Fibroblast of lung (primary cell): ENCODE measurements around the gene GPBAR1. TPM values are rescaled to one million over a fixed set of nuclear protein-coding genes. Genes with fewer than 3 reads are reported as not detected.

Experiments
- DNase-seq, 2 donors: peaks; one replicate each; pipeline versions ENCODE4 v3.0.0 to v3.0.0-alpha.2; 2010; ENCODE audit warnings: low read depth in 2 of 2
- H2AFZ ChIP-seq: 2 replicates; pipeline ENCODE4 v1.5.1; 2012; ENCODE audit warnings: low read length, control low read depth, inconsistent platforms
- H3K27ac ChIP-seq: 2 replicates; pipeline ENCODE4 v1.5.1; 2011; ENCODE audit warnings: low read length, control low read depth; ENCODE audit not compliant: insufficient read depth
- H3K27me3 ChIP-seq: 2 replicates; pipeline ENCODE4 v1.5.1; 2011; ENCODE audit warnings: mild to moderate bottlenecking, low read length; ENCODE audit not compliant: control insufficient read depth, insufficient read depth
- H3K36me3 ChIP-seq: 2 replicates; pipeline ENCODE4 v1.5.1; 2011; ENCODE audit warnings: low read length; ENCODE audit not compliant: control insufficient read depth, insufficient read depth
- H3K4me1 ChIP-seq: 2 replicates; pipeline ENCODE4 v1.5.1; 2011; ENCODE audit warnings: low read length; ENCODE audit not compliant: control insufficient read depth, insufficient read depth; ENCODE audit errors: extremely low read depth
- H3K4me2 ChIP-seq: 2 replicates; pipeline ENCODE4 v1.5.1; 2011; ENCODE audit warnings: low read length, control low read depth; ENCODE audit not compliant: insufficient read depth; ENCODE audit errors: extremely low read depth
- H3K4me3 ChIP-seq, 4 experiments: fragments of 200-600 bp in 1 of 4; sonication (generic) in 1 of 4; replicated peaks in 1 of 4; 2 replicates each; pipeline ENCODE4 v1.5.1; 2011 to 2016; ENCODE audit warnings: low read length in 4 of 4, low read depth in 3 of 4, mild to moderate bottlenecking in 3 of 4, control low read depth in 2 of 4, inconsistent platforms in 1 of 4, mixed read lengths in 1 of 4; ENCODE audit not compliant: insufficient read depth in 1 of 4; ENCODE audit errors: control extremely low read depth in 1 of 4
- H3K79me2 ChIP-seq: 2 replicates; pipeline ENCODE4 v1.5.1; 2012; ENCODE audit warnings: mild to moderate bottlenecking, low read length, inconsistent platforms; ENCODE audit not compliant: control insufficient read depth, insufficient read depth
- H3K9ac ChIP-seq: 2 replicates; pipeline ENCODE4 v1.5.1; 2011; ENCODE audit warnings: mild to moderate bottlenecking, low read length, control low read depth; ENCODE audit not compliant: insufficient read depth
- H3K9me3 ChIP-seq: 2 replicates; pipeline ENCODE4 v1.5.1; 2012; ENCODE audit warnings: low read depth, low read length; ENCODE audit not compliant: control insufficient read depth, insufficient read depth
- H4K20me1 ChIP-seq: 2 replicates; pipeline ENCODE4 v1.5.1; 2011; ENCODE audit warnings: low read length; ENCODE audit not compliant: control insufficient read depth, insufficient read depth; ENCODE audit errors: extremely low read depth
- EZH2 ChIP-seq: IDR thresholded peaks from 2 replicates; pipeline ENCODE4 v1.5.1; 2012; ENCODE audit warnings: low read length, control low read depth, mild to moderate bottlenecking; ENCODE audit errors: missing control alignments
- polyA plus RNA-seq, 2 donors: library from polyadenylated mRNA; depleted of rRNA in 1 of 2; stranded (reverse) in 1 of 2; unstranded in 1 of 2; fragments of >200 nt; gene quantifications; 2 replicates each; pipeline ENCODE4 v1.2.1, GENCODE V29; 2011 to 2012; ENCODE audit warnings: missing spikeins in 1 of 2
- total RNA-seq: library from RNA; depleted of rRNA; stranded (reverse); fragments of >200 nt; gene quantifications from 2 replicates; pipeline ENCODE4 v1.2.1, GENCODE V29; 2014
- TF ChIP-seq, protein P1 (sequence below), 2 donors: IDR thresholded peaks in 1 of 2; conservative IDR thresholded peaks in 1 of 2; 1 replicate in 1 of 2; 2 replicates in 1 of 2; pipeline ENCODE4 v1.5.1; 2011 to 2012; ENCODE audit warnings: low read length in 2 of 2, control low read depth in 1 of 2, inconsistent platforms in 1 of 2, low read depth in 1 of 2, mild to moderate bottlenecking in 1 of 2

GPBAR1 gene
- total and polyA plus RNA-seq, 2 donors (not counting 1 experiment from before 2014, with no cell fraction given) = under 0.01 TPM; not detected in 1

- Histone ChIP-seq H3K36me3 (peaks cover 32% of the 10 kb centered on the region), H3K4me1 (no peaks in the 10 kb centered on the region), H3K9me3 (no peaks in the 10 kb centered on the region), H3K27me3 (no peaks in the 10 kb centered on the region), H3K4me2 (no peak overlapping the region), H3K79me2 (peaks cover 6% of the 10 kb centered on the region), H4K20me1 (no peaks in the 10 kb centered on the region), H3K4me3 (no peak overlapping the region), H3K27ac (no peak overlapping the region), H3K9ac (no peak overlapping the region), H2AFZ (no peak overlapping the region)
- no peak for DNase-seq
- TF ChIP-seq EZH2 = no peak
- TF ChIP-seq, protein P1, sequence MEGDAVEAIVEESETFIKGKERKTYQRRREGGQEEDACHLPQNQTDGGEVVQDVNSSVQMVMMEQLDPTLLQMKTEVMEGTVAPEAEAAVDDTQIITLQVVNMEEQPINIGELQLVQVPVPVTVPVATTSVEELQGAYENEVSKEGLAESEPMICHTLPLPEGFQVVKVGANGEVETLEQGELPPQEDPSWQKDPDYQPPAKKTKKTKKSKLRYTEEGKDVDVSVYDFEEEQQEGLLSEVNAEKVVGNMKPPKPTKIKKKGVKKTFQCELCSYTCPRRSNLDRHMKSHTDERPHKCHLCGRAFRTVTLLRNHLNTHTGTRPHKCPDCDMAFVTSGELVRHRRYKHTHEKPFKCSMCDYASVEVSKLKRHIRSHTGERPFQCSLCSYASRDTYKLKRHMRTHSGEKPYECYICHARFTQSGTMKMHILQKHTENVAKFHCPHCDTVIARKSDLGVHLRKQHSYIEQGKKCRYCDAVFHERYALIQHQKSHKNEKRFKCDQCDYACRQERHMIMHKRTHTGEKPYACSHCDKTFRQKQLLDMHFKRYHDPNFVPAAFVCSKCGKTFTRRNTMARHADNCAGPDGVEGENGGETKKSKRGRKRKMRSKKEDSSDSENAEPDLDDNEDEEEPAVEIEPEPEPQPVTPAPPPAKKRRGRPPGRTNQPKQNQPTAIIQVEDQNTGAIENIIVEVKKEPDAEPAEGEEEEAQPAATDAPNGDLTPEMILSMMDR (conservative IDR thresholded peaks at IDR 0.05 in 1 of 2, IDR thresholded peaks at IDR 0.05 in 1 of 2; ENCODE audit: low read depth in 1 of 2, low read length in 2 of 2) = no peak
Measured at GRCh38 chr2:218249691-218250090, 11.1 kb upstream of the GPBAR1 start.

DNA sequence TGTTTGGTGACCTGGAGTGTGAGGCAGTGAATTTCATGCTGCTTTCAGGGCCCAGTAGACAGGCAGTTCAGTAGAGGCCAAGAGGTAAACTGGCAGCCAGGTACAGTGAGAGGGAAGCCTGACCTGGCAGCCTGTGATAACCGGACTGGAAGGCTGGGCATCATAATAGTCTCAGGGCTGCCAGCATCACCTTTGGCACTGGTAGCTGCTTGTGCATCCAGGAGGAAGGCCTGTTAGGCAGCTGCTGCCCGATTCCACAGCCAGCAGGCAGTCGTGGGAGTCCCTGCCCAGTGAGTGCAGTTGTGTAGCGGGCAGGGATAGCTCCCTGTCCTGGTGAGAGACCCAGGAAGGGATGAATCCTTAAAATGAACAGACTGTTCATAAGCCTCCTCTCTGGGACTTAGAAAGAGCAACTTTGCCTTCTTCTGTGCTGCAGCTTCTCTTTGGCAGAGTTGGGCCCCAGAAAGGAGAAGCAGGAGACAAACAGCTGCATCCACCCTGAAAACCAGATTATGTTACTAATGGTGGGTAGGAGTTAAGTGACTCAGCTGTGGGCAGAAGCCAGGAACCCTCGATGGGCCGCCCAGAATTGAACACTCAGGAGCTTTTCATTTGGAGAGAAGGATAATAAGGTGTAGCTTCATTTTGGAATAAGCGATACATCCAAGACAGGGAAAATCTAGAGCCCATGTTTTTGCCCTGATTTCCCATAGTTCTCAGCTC, 8.1 kb upstream of the GPBAR1 start:
- H3K4me3 ChIP-seq = no peak overlapping the region
- H3K4me1 ChIP-seq = no peaks in the 10 kb centered on the region
- no peaks in the 10 kb centered on the region for H4K20me1 ChIP-seq
- peaks cover 34% of the 10 kb centered on the region for H3K36me3 ChIP-seq
- H3K4me2 ChIP-seq = no peak overlapping the region
- no peak for TF ChIP-seq EZH2
- TF ChIP-seq, protein P1 (conservative IDR thresholded peaks at IDR 0.05 in 1 of 2, IDR thresholded peaks at IDR 0.05 in 1 of 2; ENCODE audit: low read depth in 1 of 2, low read length in 2 of 2) = no peak
- H2AFZ ChIP-seq = no peak overlapping the region
- DNase-seq = peak; percentile 32 to 55
- H3K27me3 ChIP-seq = no peaks in the 10 kb centered on the region
- no peak overlapping the region for H3K9ac ChIP-seq
- H3K79me2 ChIP-seq = peaks cover 6% of the 10 kb centered on the region
- H3K9me3 ChIP-seq = no peaks in the 10 kb centered on the region
- no peak overlapping the region for H3K27ac ChIP-seq

DNA sequence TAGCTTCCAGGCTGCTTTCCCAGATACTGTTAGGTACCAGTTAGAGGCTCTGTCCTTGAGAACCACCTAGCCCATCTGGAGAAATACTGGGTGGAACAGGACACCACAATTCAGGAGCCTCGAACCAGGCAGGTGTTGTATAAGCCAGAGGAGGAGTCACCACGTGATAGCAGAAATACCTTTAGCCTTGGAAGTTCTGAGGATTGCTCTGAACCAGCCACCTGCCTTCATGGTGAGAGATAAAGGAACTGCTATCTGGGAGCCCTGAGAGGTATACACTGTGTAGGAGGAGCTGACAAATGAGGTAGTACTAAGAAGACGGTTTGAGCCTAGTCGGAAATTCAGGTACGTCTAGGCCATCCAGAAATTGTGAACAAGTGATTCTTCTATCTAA, 7.6 kb upstream of the GPBAR1 start:
- DNase-seq = no peak
- Histone ChIP-seq H3K79me2 (peaks cover 6% of the 10 kb centered on the region), H3K9me3 (no peaks in the 10 kb centered on the region), H3K4me3 (no peak overlapping the region), H2AFZ (no peak overlapping the region), H4K20me1 (no peaks in the 10 kb centered on the region), H3K9ac (no peak overlapping the region), H3K4me2 (no peak overlapping the region), H3K4me1 (no peaks in the 10 kb centered on the region), H3K27me3 (no peaks in the 10 kb centered on the region), H3K27ac (no peak overlapping the region), H3K36me3 (peaks cover 31% of the 10 kb centered on the region)
- TF ChIP-seq, protein P1 (conservative IDR thresholded peaks at IDR 0.05 in 1 of 2, IDR thresholded peaks at IDR 0.05 in 1 of 2; ENCODE audit: low read depth in 1 of 2, low read length in 2 of 2) = no peak
- no peak for TF ChIP-seq EZH2
